ENCODE data around the gene ABTB2. TPM values are rescaled to one million over a fixed set of nuclear protein-coding genes. Genes with fewer than 3 reads are reported as not detected.

Gene ABTB2
- total and polyA plus RNA-seq, 10 of the 15 experiments (the other 5 are each of a cell fraction or from before 2014, with no cell fraction given) = 0.13 to 2.1 (median 0.72) TPM

DNA sequence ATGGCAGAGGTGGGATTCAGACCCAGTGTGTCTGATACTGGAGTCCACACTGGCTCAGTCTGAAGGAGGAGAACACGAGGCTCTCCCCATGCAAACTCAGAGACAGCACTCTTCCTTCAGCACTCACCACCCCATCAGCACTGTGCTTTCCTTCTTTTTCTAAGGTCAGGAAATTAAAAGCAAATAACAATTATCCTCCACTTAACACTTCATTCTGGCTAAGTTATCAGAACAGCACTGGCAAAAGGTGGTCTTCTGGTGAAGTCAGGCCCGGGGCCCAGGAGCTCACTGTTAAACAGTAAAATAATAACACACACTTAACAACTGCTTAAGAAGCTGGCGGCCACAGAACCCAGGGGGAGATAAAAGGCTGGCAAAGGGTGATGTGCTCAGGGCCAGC lies 145.2 kb downstream of the ABTB2 start:
- TF ChIP-seq ZNF217 (IDR thresholded peaks at IDR 0.05) (no peak), KLF5 (IDR thresholded peaks at IDR 0.05; ENCODE audit: partially characterized antibody) (no peak), SREBF1 (IDR thresholded peaks at IDR 0.05; ENCODE audit: low read length) (no peak), PAX5 (IDR thresholded peaks at IDR 0.05; ENCODE audit: borderline replicate concordance, low read depth, low read length) (no peak), JUNB (IDR thresholded peaks at IDR 0.05) (no peak), ZNF207 (IDR thresholded peaks at IDR 0.05; ENCODE audit: borderline replicate concordance) (no peak), MYB (IDR thresholded peaks at IDR 0.05; ENCODE audit: borderline replicate concordance, low read depth, low read length) (no peak)
- TF ChIP-seq, protein P1, sequence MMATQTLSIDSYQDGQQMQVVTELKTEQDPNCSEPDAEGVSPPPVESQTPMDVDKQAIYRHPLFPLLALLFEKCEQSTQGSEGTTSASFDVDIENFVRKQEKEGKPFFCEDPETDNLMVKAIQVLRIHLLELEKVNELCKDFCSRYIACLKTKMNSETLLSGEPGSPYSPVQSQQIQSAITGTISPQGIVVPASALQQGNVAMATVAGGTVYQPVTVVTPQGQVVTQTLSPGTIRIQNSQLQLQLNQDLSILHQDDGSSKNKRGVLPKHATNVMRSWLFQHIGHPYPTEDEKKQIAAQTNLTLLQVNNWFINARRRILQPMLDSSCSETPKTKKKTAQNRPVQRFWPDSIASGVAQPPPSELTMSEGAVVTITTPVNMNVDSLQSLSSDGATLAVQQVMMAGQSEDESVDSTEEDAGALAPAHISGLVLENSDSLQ (IDR thresholded peaks at IDR 0.05) = no peak
- H3K79me2 ChIP-seq (ENCODE audit: control insufficient read depth, insufficient read depth, low read length) = no peaks in the 10 kb centered on the region
- H4K20me1 ChIP-seq (ENCODE audit: control insufficient read depth, insufficient read depth) = no peaks in the 10 kb centered on the region
- no peak overlapping the region for H3K4me2 ChIP-seq (ENCODE audit: control insufficient read depth, insufficient read depth)
- SMC1A ChIA-PET (ENCODE audit: uncharacterized antibody, unreplicated experiment) = no interaction called here
- 74% methylated on average over 3 of the region's 3 CpGs for WGBS (ENCODE audit: insufficient coverage, insufficient replicate concordance, low lambda C conversion rate, missing lambda C conversion rate)
- in situ Hi-C loops (cut with MboI) (no loop called here), intact Hi-C loops (cut with micrococcal nuclease; ENCODE audit: unreplicated experiment) (no loop called here)
- H2AFZ ChIP-seq (ENCODE audit: control insufficient read depth, low read depth, low read length) = no peak overlapping the region
- H3K9ac ChIP-seq (ENCODE audit: control insufficient read depth, insufficient read depth, low read length) = no peak overlapping the region
- ATAC-seq (no peak), FAIRE-seq (no peak), DNase-seq (ENCODE audit: low read depth, low spot score) (no peak)
- H3K27me3 ChIP-seq (replicated peaks in 1 of 2; ENCODE audit: control insufficient read depth in 2 of 2, insufficient read depth in 2 of 2, low read length in 1 of 2) = no peaks in the 10 kb centered on the region
- no peaks in the 10 kb centered on the region; the same call in 1 of the 2 replicates for H3K4me1 ChIP-seq (ENCODE audit: control insufficient read depth, insufficient read depth, low read length)
- no peak overlapping the region for H3K27ac ChIP-seq (ENCODE audit: control insufficient read depth, insufficient read depth)
- H3K36me3 ChIP-seq (ENCODE audit: control insufficient read depth in 2 of 2, insufficient read depth in 2 of 2, low read length in 1 of 2) = no peaks in the 10 kb centered on the region
- RAD21 ChIA-PET (ENCODE audit: unreplicated experiment) = no interaction called here
- CTCF ChIA-PET = no interaction called here
- no TSS peak for BruUV-seq (replicated peaks)
- no peak overlapping the region for H3K4me3 ChIP-seq
- no peaks in the 10 kb centered on the region for H3K9me3 ChIP-seq (replicated peaks; ENCODE audit: control insufficient read depth, insufficient read depth, low read length)
- POLR2A ChIA-PET = no interaction called here
